GM19463 (cell line): Measurements from ENCODE around the gene IRF7.
"Not testable (repeated sequence)": the region's sequence is repeated elsewhere in the genome, so short reads cannot be mapped to it uniquely, and the experiment has no call there.

Experiments
- ATAC-seq: cut with Tn5 transposase; IDR thresholded peaks from one replicate; pipeline ENCODE4 v1.9.1; 2021; ENCODE audit warnings: mild to moderate bottlenecking, moderate library complexity; ENCODE audit not compliant: unreplicated experiment

The IRF7 gene

DNA sequence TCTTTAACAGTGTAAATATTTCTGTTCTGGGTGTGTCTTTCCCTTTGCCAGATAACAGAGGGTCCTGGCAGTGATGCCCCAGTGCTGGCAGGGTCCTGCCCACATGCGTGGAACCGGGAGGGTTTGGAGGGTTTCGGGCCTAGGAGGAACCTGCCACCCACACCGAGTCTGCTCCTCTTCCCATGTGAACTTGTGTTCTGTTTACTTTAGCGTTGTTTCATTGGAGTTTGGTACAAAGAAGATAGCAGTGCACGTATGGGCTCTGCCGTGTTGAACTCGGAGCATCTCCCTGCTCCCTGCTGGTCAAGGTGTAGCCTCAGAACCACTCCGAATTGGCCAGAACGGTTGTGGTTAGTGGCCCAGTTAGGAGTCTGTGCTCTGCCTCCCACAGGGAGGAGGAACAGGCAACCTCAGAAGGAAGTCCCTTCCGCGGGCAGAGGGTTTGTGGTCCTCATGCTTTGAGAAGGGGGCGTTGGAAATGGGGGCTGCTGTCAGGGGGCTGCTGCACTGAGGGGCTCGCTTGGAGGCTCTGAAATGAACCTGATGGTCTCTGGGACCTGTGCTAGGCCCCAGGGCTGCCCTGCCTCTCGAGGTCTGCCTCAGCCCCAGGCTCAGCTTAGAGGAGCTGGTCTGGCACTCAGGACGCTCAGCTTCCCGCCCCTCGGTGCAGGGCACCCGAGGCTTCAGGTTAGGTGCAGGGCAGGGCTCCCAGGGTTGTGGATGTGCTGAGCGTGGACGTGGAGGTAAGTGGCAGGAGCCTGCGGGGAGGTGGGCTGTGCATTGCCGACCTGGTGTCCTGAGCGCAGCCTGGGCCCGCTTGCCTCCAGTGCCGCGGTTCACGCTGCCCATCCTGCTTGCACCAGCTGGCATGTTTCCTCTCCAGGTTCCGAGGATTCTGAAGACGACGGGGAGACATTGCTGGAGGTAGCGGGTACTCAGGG lies 29.1 kb downstream of the IRF7 start:
- ATAC-seq = no peak

DNA sequence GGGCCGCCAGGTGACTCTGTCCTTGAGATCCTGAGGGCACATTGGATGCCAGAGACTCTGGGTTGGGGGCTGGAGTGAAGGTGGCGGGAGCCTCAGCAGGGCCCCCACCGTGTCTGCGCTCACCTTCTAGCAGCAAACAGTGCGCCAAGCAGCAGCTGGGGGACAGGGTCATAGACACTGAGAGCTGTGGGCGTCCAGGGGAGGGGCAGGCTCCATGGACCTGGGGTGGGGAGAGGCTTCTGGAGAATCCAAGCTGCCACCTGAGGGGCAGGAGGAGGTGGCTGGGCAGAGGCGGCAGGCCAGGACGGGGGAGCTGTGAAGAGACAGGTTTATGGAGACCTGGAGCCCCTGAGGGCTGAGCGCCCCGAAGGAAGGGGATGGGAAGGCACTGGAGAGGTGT lies 31.5 kb downstream of the IRF7 start:
- no peak for ATAC-seq

DNA sequence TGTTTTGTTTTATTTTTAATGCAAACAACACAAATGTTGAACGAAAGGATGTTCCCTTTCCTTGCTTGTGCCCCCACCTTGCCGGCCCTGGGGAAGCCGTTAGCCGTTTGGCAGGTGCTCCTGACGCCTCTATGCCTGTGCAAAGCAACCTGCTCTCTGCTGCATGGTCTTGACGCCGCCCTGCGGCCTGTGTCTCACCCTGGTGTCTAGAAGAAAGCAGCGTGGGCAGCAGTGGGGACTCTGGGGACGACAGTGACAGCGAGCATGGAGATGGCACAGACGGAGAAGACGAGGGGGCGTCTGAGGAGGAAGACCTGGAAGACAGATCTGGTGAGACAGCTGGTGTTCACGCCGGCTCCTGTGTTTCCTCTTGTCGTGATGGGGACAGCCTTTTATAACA lies 34.0 kb downstream of the IRF7 start:
- ATAC-seq = no peak

DNA sequence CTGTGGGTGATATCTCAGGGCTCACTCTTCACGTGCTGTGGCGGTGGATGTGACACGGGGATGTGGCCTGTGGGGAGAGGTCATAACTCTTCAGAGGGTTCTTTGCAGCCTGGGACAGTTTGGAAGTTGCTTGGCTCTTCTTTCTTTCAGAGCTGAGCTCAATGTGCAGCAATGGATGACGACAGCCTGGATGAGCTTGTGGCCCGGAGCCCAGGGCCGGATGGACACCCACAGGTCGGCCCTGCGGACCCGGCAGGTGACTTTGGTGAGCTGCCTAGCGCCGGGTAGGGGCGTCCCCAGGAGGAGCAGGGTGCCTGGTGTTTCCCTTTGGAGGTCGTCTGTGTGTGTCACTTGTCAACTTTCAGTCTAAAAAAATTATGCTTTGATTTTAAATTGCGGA lies 34.4 kb downstream of the IRF7 start:
- ATAC-seq = no peak

DNA sequence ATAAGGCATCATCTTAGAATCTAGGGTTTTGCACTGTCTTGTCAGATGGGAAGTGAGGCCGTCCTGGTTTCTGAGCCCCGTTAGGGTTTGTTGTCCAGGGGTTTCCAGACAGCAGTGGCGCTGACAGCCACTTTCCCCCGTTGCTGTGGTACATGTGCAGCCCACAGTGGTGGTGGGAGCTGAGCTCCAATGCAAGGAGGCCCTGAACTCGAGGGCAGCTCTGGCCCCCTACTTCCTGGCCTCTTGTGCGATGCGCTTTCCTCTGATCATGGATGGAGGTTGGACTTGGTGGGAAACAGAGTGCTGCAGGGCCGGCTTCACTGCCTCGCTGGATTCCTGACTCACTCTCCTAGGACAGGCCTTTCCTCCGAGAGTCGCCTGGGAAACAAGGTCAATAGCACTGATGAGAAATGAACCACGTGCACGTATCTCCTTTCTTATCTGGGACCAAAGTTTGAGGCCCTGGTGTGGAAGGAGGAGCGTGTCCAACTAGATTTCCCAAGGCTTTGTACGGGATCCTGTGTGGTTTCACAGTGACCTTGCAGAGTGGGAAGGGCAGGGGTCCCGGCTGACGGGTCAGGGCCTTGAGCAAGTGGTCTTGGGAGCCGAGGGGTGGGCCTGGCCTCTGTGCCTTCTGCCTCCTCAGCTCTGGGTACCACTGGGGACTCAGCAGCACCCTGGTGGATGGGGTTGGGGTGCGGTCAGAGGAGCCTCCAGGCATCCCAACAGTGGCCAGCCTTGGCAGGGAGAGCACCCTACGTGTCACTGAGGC lies 35.7 kb downstream of the IRF7 start:
- ATAC-seq = no peak

DNA sequence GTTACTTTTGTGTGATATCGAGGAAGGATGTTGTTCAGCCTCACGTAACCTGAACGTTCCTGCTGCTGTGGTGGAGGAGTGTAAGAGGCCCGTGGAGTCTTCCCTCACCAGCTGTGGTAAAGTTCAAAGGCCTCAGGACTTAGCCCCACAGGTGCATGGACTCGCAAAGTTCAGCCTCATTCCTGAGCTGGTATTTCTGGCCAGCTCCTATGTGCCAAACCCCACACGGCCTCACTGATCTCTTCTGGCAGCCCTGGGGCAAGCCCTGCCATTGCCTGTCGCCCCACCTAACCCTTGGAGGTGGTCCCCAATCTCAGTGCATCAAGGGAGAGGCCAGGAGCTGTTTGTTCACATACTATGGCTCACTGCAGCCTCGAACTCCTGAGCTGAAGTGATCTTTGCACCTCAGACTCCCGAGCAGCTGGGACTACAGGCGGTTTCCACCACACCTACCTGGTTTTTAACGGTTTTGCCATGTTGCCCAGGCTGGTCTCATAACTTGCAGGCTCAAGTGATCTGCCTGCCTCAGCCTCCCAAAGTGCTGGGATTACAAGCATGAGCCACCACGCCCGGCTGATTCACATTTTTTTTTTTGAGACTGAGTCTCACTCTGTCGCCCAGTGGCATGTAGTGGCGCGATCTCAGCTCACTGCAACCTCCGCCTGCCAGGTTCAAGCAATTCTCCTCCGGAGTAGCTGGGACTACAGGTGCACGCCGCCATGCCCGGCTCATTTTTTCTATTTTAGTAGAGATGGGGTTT lies 37.3 kb downstream of the IRF7 start:
- ATAC-seq = no peak

DNA sequence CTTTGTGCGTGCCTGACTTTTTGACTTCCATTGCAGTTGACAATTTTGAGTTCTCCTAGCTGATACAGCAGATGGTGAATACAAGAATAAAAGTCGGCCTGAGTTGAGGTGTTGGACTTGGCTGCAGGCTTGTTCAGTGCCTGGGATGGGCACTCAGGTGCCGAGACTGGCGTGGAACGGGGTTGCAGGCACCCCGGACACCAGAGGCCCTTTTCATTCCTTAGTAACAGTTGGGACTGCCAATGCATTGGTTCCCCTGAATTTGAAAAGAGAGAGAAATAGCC lies 38.2 kb downstream of the IRF7 start:
- no peak for ATAC-seq

DNA sequence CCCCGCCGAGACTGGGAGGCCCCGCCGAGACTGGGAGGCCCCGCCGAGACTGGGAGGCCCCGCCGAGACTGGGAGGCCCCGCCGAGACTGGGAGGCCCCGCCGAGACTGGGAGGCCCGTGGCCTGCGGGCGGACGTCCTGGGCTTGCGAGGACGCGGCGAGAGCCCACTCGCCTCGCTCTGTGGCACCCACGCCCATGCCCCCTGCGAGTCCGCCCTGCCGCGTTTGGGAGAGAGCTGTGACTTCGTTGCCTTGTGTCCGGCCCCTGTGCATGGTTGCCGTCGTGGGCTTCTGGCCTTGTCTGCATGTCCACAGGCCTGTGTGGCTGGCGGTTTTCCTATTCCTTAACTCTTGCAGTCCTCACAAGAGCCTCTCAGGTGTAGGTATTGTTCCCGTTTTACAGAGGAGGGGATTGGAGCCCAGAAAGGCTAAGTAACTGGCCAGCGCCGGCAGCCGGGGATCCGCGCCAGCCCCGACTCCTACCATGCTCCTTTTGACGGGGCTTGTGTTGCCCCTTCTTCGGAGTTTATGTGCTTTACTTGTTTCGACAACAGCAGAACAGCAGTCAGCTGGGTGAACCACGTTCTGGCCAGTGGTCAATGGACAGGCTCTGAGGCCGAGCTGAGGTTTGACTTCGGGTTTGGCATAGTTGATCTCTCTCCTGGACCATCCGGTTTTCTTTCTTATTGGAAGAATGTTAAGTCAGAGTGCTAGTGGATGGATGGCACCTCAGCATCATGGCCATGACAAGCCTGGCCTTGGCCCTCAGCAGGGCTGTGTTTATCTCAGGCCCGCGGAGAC lies 38.7 kb downstream of the IRF7 start:
- ATAC-seq = no peak

DNA sequence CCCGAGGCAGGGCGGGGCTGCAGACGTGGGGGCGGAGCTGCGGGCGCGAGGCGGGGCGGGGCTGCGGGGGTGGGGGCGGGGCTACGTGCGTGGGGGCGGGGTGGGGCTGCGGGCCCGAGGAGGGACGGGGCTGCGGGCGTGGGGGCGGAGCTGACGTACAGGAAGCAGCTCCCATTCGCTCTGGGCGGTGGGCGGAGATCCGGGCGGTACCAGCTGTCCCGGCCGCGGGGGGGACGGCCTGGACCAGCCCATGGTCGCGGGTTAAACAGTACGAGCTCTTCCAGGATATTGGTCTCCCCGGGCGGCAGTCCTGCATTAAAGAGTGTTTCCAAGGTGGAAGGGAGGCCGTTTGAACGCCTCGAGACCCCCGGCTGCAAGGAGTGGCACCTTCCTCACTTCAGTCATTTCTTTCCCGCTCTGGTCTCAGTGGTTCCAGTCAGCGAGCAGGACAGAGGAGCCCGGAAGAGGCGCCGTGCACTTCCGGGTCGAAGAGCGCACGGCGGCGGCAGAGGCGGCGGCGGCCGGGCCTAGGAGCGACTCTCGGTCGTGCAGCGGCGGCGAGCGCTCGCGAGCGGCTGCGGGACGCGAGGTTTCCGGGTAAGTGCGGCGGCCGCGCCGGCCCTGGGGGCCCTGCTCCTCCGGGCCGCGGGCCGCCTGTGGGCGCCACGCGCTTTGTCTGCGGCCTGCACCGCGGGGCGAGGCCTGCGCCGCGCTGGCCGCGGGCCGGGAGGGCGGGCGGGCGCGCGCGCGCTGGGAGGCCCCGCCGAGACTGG lies 39.6 kb downstream of the IRF7 start, which contains the start of gene PHRF1:
PHRF1 (plus strand) TSS at position 475 of the 773 bp plus-strand sequence. CDS start 5,043 bp downstream, outside the sequence.
- peak; percentile 86 for ATAC-seq

DNA sequence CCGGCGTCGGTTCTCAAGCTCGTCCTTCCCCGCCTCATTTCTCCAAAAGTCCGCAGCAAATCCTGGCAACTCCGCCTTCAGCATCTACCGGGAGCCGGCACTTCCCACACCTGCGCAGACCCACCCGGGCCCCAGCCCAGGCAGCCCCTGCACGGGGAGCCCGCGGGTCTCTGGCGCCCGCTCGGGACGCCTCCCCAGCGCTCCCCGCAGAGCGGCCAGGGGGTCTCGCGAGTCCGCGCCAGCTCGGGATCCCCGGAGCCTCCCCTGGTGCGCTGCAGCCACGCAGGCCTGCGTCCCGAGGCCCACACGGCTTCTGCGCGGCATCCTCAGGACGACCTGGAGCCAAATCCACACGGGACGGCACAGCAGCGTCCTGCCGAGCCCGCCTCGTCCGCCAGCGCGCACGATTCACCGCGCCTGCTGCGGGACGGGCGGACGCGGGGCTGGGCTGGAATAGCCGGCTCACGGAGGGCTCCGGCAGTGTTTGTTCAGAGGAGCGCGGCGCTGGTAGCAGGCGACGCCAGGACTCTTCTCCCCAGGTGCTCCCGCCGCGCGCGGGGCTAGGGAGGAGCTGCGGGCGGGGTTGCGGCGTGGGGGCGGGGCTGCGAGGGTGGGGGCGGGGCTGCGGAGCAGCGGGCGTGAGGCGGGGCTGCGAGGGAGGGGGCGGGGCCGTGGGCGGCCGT lies 40.3 kb downstream of the IRF7 start:
- ATAC-seq = peak; percentile 34

DNA sequence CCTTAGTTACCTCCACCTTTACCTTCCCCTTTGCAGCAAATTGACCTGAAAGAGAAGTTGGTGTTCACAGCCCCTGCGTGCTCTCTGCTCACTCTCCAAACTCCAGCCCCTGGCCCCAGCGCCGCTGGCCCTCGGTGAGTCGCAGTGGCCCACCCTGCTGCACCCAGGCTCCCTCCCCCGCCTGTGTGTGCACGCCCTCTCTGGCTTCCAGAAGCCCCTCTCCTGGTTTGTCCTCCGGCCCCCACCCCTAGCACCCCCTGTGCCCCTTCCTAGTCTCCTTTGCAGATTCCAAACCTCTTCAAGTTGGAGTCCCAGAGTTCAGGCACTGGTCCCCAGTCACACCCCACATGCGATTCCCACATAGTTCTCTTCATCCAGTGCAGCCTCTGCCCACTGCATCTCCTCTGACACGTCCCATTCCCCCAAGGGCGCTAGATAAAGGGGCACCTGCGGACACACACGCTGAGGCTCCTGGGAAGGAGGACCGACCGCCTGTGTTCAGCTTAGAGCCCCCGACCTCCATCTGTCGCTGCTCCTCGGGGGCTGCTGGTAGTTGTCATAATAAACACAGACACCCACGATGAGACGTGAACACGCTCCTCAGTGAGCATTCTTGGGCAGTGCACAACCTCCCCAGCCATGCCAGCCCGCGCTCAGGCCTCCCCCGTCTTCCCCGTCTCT lies 41.0 kb downstream of the IRF7 start:
- no peak for ATAC-seq

DNA sequence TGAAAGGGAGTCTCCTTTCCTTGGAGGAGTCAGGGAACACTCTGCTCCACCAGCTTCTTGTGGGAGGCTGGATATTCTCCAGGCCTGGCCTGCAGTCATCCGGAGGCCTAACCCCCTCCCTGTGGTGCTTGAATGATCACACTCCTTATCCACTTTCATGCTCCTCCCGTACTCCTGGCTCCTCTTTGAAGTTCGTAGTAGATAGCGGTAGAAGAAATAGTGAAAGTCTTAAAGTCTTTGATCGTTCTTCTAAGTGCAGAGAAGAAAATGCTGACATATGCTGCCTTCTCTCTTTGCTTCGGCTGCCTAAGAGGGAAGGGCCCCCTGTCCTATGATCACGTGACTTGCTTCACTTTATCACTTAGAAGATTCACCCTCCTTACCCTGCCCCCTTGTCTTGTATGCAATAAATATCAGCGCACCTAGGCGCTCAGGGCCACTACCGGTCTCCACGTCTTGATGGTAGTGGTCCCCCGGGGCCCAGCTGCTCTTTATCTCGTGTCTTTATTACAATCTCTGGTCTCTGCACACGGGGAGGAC lies 41.6 kb downstream of the IRF7 start:
- not testable (repeated sequence) for ATAC-seq

DNA sequence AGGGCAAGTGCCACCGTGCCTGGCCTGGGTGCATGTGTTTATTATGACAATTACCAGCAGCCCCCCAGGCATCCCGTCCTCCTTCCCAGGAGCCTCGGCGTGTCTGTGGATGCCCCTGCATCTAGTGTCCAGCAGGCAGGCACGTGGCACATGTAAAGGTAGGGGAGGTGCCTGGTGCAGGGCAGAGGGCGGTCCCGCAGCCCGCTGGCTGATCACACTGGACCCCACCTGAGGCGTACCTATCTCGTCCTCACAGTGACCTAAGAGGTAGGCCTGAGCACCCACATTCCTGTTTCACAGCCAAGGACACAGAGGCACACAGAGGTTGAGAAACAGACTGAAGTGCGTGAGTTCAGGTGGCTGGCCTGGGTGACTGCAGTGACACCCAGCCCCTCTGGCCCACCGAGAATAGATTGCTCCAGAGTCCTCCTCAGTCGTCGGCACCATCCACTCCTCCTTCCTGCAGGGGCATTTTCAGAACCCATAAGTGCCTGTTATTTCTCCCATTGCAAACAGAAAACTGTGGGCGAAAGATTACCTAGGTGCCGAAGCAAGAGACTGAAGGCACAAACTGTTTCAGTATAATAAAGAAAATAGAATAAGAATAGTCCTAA lies 42.5 kb downstream of the IRF7 start:
- ATAC-seq = no peak

DNA sequence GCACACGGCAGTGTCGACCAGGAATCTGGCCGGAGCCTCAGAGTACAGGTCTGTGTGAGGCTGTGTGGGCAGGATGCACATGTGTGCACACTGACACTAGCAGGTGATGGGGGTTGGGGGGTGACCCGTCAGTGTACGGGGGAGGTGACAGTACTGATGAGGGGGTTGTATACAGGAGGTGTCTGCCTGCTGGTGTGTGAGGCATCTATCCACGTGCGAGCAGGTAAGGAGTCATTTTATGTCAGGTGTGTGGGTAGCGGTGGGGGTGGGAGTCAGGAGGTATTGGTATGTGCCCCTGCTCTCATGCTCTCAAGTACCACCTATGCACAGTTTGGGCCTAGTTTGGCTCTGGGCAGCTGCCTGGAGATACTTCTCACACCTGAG lies 44.0 kb downstream of the IRF7 start:
- no peak for ATAC-seq

DNA sequence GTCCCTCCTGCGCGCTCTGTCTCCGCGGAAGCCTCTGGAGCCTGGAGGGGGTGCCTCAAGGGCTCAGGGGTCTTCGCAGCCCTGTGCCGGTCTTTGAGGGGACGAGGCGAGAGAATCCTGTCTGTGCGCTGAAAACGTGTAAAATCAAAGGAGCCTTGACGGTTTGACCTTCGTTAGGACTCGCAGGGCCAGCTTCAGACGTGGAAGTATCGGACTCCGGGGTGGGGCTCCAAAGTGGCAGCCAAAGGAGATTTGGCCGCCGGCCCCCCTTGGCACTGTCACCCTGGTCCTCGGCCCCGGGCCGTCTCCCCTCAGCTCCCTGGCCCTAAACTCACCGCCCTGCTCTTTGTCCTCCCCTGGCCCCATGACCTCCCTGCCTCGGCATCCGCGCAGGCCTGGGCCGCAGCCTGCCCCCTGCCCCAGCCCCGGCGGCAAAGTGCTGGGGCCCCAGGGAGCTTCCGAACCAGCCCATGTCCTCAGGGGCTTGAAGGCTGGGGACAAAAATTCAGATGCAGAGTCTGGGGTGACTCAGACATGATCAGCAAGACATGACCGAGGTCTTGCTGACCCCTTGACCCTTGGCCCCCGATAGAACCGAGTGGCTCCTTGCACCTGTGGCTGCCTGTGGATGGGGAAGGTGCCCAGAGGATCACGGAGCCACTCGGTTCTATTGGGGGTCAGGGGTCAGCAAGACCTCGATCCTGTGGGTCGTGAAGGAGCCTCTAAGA lies 46.4 kb downstream of the IRF7 start:
- ATAC-seq = no peak

DNA sequence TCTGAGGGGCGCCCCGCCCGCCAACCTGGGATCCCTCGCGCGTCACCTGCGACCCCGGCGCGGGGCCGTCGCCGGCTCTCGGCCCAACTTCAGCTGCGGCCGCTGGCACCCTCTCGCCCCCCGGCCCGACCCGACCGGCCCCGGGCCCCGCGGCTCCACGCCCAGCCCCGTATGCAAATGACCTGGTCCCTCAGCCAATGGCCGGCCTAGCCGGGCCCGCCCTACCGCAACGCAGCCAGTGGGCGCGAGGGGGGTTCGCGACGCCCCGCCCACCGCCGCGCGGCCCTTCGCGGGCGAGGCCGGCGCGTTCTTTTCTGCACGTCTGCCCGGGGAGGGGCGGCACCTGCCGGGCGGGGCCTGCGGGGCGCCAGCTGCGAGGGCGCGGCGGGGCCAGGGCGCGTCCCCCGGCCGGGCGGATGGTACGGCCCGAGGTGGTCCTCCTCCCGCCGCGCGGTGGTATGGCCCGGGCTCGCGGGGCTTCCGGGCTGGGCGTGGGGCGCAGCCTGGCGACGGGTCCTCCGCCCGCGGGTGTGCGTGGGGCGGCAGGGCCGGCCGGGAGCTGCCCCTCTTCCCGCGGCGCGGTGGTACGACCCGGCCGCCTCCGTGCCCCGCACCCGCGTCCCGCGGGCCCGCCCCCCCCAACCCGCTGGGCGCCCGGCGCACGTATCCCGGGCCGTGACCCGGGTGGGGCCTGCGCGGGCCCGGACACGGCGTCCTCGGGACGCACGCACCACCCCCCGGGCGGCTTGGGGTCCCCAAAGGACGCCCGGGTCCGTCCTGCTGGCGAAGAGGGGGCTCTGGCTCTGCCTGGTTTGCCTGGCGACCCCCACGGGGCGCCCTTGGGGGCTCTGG lies 47.2 kb downstream of the IRF7 start:
- ATAC-seq = peak; percentile 86
